Measurements from ENCODE around the gene SBNO2.

The SBNO2 gene

GRCh38 chr19:1070931-1071791 is 102.9 kb downstream of the SBNO2 start:
- no peak for DNase-seq (ENCODE audit: low read depth)

GRCh38 chr19:1070576-1070930 is 103.5 kb downstream of the SBNO2 start:
- no peak for DNase-seq (ENCODE audit: low read depth)

DNA sequence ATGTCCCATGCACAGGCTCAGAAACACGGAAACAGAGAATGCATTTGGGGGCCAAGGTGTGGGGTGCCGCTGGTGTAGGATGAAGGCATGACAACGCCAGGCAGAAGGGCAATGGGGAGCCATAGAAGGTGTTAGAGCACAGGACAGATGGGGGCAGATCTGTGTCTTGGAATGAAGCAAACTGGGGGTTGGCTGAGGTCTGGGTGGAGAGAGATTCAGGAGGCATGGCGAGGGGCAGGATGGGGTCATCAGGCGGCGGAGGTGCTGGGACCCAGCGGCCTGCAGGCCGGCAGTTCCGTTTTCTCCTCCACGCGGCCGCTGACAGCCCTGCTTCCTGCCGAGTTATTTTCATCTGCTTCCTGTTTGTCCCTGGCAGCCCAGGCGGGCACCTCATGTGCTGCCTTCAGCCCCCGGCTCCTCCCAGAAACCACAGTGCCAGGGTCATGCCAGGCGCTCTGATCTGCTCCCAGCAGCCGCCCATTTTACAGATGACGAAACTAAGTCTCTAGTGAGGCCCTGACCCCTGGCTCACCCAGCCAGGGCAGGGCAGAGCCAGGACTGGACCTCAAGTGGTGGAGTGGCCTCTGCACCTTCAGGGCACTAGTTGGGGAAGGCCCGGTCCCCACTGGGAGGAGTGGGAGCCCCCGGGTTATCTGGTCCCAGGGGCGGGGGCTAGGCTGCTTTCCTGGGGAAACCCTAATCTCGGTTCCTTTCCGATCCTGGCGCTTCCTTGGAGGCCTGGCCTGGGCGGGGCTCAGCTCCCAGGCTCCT is 104.9 kb downstream of the SBNO2 start:
- DNase-seq (ENCODE audit: low read depth) = no peak

GRCh38 chr19:1068009-1069001 is 105.8 kb downstream of the SBNO2 start:
- no peak for DNase-seq (ENCODE audit: low read depth)

- DNase-seq (ENCODE audit: low read depth) = no peak
These were observed 106.6 kb downstream of the SBNO2 start for GRCh38 chr19:1067341-1067957.

GRCh38 chr19:1066748-1067340 is 107.2 kb downstream of the SBNO2 start, which contains the start of gene ARHGAP45:
TSS of gene ARHGAP45 (plus strand) at chr19:1067167. CDS start at chr19:1067406, 239 bp downstream.
- DNase-seq (ENCODE audit: low read depth) = no peak

DNA sequence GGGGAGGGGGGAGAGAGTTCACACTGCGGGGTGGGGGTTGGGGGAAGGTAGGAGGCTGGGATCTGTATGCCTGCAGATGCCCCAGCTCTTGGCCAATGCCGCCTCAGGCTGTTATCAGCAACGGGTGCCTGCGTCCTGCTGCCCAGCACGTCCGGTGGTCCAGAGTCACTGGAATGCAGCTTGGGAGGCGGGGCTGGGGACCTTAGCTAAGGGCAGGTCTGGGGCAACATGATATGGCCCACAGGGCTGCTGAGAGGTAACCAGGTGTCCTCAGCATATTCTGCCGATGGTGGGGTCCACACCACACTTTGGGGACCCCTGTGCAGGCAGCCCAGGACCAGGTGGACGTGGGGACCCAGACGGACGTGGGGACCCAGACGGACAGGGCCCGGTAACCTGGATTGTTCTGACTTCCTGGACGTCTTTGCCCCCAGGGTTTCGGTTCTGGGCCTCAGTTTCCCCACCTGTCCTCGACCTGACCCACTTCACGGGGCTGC is 107.8 kb downstream of the SBNO2 start:
- DNase-seq (ENCODE audit: low read depth) = no peak

GRCh38 chr19:1065606-1066109 is 108.4 kb downstream of the SBNO2 start:
- DNase-seq (ENCODE audit: low read depth) = no peak

DNA sequence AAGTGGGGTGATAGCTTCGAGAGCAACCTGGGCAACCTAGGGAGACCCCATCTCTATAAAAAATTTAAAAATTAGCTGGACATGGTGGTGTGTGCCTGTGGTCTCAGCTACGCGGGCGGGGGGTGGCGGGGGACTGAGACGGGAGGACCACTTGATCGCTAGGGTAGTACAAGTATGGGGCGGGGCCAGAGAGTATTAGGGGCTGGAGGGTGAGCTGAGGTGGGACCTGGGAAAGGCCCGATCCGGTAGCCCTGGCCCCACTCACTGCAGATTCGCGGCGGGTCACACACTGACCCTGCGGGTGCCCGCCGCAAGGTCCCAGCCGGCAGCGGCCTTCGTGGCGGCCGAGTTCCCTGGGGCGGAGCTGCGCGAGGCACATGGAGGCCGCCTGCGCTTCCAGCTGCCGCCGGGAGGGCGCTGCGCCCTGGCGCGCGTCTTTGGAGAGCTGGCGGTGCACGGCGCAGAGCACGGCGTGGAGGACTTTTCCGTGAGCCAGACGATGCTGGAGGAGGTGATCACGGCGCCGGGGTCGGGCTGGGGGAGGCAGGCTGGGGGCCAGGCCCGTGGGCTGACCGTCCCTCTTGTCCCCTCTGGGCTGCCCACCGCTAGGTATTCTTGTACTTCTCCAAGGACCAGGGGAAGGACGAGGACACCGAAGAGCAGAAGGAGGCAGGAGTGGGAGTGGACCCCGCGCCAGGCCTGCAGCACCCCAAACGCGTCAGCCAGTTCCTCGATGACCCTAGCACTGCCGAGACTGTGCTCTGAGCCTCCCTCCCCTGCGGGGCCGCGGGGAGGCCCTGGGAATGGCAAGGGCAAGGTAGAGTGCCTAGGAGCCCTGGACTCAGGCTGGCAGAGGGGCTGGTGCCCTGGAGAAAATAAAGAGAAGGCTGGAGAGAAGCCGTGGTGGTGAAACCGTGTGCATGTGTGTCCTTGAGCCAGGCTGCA is 109.1 kb downstream of the SBNO2 start:
- DNase-seq (ENCODE audit: low read depth) = no peak

- no peak for DNase-seq (ENCODE audit: low read depth)
These were observed 110.0 kb downstream of the SBNO2 start for GRCh38 chr19:1063909-1064660.

DNA sequence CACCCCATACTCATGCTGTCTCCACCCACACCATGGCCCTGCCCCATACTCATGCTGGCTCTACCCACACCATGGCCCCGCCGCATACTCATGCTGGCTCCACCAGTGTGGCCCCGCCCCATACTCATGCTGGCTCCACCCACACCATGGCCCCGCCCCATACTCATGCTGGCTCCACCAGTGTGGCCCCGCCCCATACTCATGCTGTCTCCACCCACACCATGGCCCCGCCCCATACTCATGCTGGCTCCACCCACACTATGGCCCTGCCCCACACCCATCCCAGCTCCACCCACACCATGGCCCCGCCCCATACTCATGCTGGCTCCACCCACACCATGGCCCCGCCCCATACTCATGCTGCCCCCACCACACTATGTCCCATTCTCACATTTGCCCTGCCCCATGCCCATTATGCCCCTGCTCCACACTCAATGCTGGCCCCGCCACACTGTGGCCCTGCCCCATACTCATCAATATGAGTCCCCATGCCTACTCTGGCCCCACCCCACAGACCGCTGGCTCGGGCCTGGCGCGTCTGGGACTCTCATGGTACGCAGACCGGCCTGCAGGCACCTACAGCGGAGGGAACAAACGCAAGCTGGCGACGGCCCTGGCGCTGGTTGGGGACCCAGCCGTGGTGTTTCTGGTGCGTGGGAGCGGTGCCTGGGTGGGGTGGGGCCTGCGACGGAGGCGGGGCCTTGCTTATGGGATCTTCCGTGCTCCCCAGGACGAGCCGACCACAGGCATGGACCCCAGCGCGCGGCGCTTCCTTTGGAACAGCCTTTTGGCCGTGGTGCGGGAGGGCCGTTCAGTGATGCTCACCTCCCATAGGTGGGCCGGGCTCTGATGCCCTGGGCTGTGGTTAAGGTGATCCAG is 110.8 kb downstream of the SBNO2 start:
- no peak for DNase-seq (ENCODE audit: low read depth)

DNA sequence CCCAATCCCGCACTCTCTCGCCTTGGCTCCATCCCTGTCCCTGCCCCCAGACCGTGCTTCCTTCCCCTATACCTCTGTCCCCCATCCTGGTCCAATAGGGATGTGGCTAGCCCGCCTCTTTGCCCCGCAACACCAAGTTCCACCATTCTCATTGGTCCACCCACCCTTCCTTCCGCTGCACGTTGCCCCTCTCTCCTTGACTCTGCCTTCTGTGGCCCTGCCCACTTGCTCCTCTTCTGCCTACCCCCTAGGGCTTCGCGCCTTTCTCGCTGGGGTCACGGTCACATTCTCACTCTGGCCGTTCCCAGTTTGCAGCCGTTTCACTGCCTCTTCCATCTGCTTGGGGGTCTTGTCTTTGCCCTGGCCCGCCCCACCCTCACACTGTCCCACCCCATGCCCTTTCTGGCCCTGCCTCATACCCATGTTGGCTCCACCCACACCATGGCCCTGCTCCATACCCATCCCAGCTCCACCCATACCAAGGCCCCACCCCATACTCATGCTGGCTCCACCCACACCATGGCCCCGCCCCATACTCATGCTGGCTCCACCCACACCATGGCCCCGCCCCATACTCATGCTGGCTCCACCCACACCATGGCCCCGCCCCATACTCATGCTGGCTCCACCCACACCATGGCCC is 111.6 kb downstream of the SBNO2 start:
- no peak for DNase-seq (ENCODE audit: low read depth)

GRCh38 chr19:1061987-1062386 is 112.1 kb downstream of the SBNO2 start:
- no peak for DNase-seq (ENCODE audit: low read depth)

- no peak for DNase-seq (ENCODE audit: low read depth)
These were observed 113.4 kb downstream of the SBNO2 start for GRCh38 chr19:1060689-1061088.

- no peak for DNase-seq (ENCODE audit: low read depth)
These were observed 116.0 kb downstream of the SBNO2 start for GRCh38 chr19:1058112-1058511.

All from HS-27A (cell line).